Stimulated activated CD8-positive, alpha-beta memory T cell treated with anti-CD3 and anti-CD28 coated beads, Interleukin-4, amount 100 ng/mL, for 24 hours (primary cell): Measurements from ENCODE around the gene TBXT.

ENCODE experiments used
- DNase-seq: peaks from one replicate; pipeline ENCODE4 v3.0.0-alpha.2; 2020; ENCODE audit warnings: low read depth

TBXT gene

DNA sequence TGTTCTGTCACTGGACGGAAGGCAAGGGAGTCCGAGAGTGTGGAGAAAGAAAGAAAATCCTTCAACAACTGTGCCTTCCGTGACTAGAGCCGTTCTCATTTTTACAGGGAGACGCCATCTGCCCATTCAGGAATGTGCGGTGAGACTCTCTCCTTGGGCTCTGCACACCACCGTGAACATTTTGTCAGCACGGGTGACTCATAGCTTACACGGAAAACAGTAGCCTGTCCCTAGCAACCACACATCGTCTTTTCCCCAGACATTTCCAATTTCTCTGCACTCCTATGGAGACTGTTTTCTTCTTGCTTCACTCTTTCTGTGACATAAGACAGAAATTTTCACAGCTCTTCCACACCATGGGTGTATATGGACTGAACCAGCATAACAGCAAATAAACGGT is 55.1 kb downstream of the TBXT start:
- DNase-seq, result no peak

DNA sequence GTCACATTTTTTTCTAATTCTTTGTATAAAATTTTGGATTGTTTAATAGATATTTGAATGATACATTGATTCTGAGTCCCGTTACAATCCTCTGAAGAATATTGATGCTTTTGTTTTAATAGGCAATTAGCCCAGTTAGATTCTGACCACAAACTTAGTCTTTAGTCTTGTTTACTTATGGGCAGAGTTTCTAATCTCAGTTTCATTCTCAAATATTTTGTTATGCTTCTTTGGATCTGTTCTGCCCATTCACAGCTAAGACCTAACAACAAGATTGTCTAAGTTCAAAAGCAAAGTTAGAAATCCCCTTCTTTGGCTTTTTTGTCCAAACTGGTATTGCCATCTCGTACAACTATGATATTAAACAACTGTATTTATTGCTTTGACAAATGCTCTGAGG is 58.0 kb downstream of the TBXT start:
- no peak for DNase-seq
